ENCODE measurements around the gene EPN3. TPM values are rescaled to one million over a fixed set of nuclear protein-coding genes. Genes with fewer than 3 reads are reported as not detected.

The EPN3 gene
- polyA plus RNA-seq, 1 of the 3 experiments (the other 2 are of a cell fraction), result 0.05 TPM

DNA sequence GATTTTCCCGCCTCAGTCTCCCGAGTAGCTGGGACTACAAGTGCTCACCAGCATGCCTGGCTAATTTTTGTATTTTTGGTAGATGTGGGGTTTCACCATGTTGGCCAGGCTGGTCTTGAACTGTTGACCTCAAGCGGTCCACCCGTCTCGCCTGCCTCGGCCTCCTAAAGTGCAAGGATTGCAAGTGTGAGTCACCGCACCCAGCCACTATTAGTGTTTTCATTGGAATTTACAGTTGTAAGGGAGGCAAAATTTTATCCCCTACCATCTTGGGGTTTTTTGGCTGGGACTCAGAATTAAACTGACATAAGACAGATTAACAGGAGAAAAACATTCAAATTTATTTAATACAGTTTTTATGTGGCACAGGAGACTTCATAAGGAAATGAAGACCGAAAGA, 36.6 kb upstream of the EPN3 start:
- Histone ChIP-seq H2AFZ (ENCODE audit: low read depth) (no peak overlapping the region), H3K4me3 (ENCODE audit: low read depth in 2 of 2, low read length in 1 of 2) (no peak overlapping the region), H3K4me1 (ENCODE audit: control insufficient read depth in 1 of 2, insufficient read depth in 2 of 2, low read depth in 1 of 2, low read length in 1 of 2) (no peaks in the 10 kb centered on the region), H3K27me3 (ENCODE audit: insufficient read depth) (no peaks in the 10 kb centered on the region), H3K9me3 (no peaks in the 10 kb centered on the region), H3K27ac (ENCODE audit: low read depth in 2 of 2, low read length in 1 of 2) (no peak overlapping the region), H3K4me2 (no peak overlapping the region), H4K20me1 (ENCODE audit: insufficient read depth) (no peaks in the 10 kb centered on the region), H3K36me3 (replicated peaks in 1 of 2; ENCODE audit: control insufficient read depth in 1 of 2, insufficient read depth in 2 of 2, low read length in 1 of 2) (no peaks in the 10 kb centered on the region), H3K79me2 (ENCODE audit: insufficient read depth) (no peaks in the 10 kb centered on the region), H3F3A (replicated peaks; ENCODE audit: insufficient read depth) (peaks cover 10% of the 10 kb centered on the region), H3K9me2 (no peaks in the 10 kb centered on the region), H3K9ac (no peak overlapping the region)
- 84% methylated on average over 8 of the region's 8 CpGs for WGBS (ENCODE audit: low lambda C conversion rate)
- ChIA-PET POLR2A (interaction anchor here (0.6 kb wide), 1 partner anchor 9 kb away, joined by 3 read pairs; no protein-coding TSS in a partner anchor), CTCF (interaction anchor here (1.0 to 13.3 kb wide), 7 partner anchors 9 to 134 kb away, joined by 3 to 183 read pairs (median 3); no protein-coding TSS in a partner anchor)
- no peak for DNase-seq
- TF ChIP-seq YY1 (IDR thresholded peaks at IDR 0.05; ENCODE audit: low read depth), result no peak
- TF ChIP-seq, protein P1, sequence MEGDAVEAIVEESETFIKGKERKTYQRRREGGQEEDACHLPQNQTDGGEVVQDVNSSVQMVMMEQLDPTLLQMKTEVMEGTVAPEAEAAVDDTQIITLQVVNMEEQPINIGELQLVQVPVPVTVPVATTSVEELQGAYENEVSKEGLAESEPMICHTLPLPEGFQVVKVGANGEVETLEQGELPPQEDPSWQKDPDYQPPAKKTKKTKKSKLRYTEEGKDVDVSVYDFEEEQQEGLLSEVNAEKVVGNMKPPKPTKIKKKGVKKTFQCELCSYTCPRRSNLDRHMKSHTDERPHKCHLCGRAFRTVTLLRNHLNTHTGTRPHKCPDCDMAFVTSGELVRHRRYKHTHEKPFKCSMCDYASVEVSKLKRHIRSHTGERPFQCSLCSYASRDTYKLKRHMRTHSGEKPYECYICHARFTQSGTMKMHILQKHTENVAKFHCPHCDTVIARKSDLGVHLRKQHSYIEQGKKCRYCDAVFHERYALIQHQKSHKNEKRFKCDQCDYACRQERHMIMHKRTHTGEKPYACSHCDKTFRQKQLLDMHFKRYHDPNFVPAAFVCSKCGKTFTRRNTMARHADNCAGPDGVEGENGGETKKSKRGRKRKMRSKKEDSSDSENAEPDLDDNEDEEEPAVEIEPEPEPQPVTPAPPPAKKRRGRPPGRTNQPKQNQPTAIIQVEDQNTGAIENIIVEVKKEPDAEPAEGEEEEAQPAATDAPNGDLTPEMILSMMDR (IDR thresholded peaks at IDR 0.05), result no peak
- TF ChIP-seq RXRA (IDR thresholded peaks at IDR 0.05; ENCODE audit: borderline replicate concordance, low read depth), result peak; percentile 39; the same call in 1 of the 2 replicates
- TF ChIP-seq, protein P2, sequence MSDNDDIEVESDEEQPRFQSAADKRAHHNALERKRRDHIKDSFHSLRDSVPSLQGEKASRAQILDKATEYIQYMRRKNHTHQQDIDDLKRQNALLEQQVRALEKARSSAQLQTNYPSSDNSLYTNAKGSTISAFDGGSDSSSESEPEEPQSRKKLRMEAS (IDR thresholded peaks at IDR 0.05; ENCODE audit: low read depth), result no peak
- TF ChIP-seq, protein P3, sequence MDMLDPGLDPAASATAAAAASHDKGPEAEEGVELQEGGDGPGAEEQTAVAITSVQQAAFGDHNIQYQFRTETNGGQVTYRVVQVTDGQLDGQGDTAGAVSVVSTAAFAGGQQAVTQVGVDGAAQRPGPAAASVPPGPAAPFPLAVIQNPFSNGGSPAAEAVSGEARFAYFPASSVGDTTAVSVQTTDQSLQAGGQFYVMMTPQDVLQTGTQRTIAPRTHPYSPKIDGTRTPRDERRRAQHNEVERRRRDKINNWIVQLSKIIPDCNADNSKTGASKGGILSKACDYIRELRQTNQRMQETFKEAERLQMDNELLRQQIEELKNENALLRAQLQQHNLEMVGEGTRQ (IDR thresholded peaks at IDR 0.05; ENCODE audit: borderline replicate concordance, low read depth, low read length), result no peak
- TF ChIP-seq EP300 (IDR thresholded peaks at IDR 0.05; ENCODE audit: borderline replicate concordance in 1 of 2, low read depth in 1 of 2, low read length in 1 of 2), result no peak
- TF ChIP-seq CHD2 (IDR thresholded peaks at IDR 0.05; ENCODE audit: low read length, partially characterized antibody), result no peak
- TF ChIP-seq TCF12 (IDR thresholded peaks at IDR 0.05), result 0 out of 2 replicates have a peak, but pooled peaks have one; percentile 3
- TF ChIP-seq FOSL2 (IDR thresholded peaks at IDR 0.05; ENCODE audit: borderline replicate concordance, low read depth), result peak; percentile 59; the same call in 1 of the 2 replicates

DNA sequence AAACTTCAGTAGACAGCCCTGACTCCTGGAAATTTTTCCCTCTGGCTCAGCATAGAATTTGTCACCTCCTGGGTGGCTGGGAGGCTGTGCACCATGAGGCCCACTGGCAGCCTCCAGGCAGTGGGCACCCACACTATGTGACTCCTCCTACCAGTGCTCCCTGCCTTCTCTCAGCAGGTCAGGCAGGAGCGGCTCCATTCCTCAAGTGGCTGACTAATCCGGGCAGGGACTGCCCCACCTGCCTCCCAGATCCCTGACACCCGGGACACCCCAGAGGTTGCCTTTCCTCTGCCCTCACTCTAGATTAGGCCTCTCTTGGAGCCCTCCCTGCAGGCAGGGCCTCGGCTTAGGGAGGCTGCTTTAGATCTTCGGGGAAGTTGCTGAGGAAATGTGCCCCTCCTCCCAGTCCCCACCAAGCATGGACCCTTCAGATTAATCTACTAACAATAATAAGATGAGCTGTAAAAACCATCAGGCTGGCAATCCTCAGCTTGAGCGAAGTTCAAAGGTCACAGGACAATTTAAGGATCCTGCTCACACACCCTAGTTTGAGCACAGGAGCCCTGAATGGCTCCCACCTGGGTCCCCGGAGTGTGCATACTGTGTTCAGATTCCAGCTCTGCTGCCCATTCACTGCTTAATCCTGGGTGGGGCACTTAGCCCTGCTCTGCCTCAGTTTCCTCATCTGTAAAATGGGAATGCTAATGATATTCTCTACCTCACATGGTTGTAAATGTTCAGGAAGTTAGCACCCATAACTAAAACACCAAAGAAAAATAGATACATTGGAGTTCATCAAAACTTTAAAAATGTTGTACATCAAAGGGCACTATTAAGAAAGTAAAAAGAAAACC, 34.3 kb upstream of the EPN3 start:
- 70% methylated on average over 7 of the region's 7 CpGs for WGBS (ENCODE audit: low lambda C conversion rate)
- ChIA-PET CTCF (interaction anchor here (1.0 to 13.3 kb wide), 7 partner anchors 9 to 197 kb away, joined by 3 to 183 read pairs (median 4); partner anchors contain the start of genes LRRC59, RSAD1 and SPATA20), POLR2A (no interaction called here)
- Histone ChIP-seq H3K4me2 (no peak overlapping the region), H3K4me1 (ENCODE audit: control insufficient read depth in 1 of 2, insufficient read depth in 2 of 2, low read depth in 1 of 2, low read length in 1 of 2) (no peaks in the 10 kb centered on the region), H3K79me2 (ENCODE audit: insufficient read depth) (no peaks in the 10 kb centered on the region), H2AFZ (ENCODE audit: low read depth) (no peak overlapping the region), H3K27me3 (ENCODE audit: insufficient read depth) (no peaks in the 10 kb centered on the region), H3K9me3 (no peaks in the 10 kb centered on the region), H3K9me2 (no peaks in the 10 kb centered on the region), H3K27ac (ENCODE audit: low read depth in 2 of 2, low read length in 1 of 2) (no peak overlapping the region), H3K9ac (no peak overlapping the region), H3K36me3 (replicated peaks in 1 of 2; ENCODE audit: control insufficient read depth in 1 of 2, insufficient read depth in 2 of 2, low read length in 1 of 2) (no peaks in the 10 kb centered on the region), H3K4me3 (ENCODE audit: low read depth in 2 of 2, low read length in 1 of 2) (no peak overlapping the region), H3F3A (replicated peaks; ENCODE audit: insufficient read depth) (peaks cover 10% of the 10 kb centered on the region), H4K20me1 (ENCODE audit: insufficient read depth) (no peaks in the 10 kb centered on the region)
- DNase-seq, result no peak
- TF ChIP-seq FOXM1 (IDR thresholded peaks at IDR 0.05; ENCODE audit: low read depth) (no peak), TAF1 (IDR thresholded peaks at IDR 0.05; ENCODE audit: borderline replicate concordance, low read depth, low read length) (no peak), RFX5 (IDR thresholded peaks at IDR 0.05; ENCODE audit: low read length) (no peak), EP300 (IDR thresholded peaks at IDR 0.05; ENCODE audit: borderline replicate concordance in 1 of 2, low read depth in 1 of 2, low read length in 1 of 2) (no peak), RXRA (IDR thresholded peaks at IDR 0.05; ENCODE audit: borderline replicate concordance, low read depth) (no peak), ELF1 (IDR thresholded peaks at IDR 0.05) (no peak), JUND (IDR thresholded peaks at IDR 0.05) (no peak)
- TF ChIP-seq, protein P3 (IDR thresholded peaks at IDR 0.05; ENCODE audit: borderline replicate concordance, low read depth, low read length), result no peak
- TF ChIP-seq, protein P4, sequence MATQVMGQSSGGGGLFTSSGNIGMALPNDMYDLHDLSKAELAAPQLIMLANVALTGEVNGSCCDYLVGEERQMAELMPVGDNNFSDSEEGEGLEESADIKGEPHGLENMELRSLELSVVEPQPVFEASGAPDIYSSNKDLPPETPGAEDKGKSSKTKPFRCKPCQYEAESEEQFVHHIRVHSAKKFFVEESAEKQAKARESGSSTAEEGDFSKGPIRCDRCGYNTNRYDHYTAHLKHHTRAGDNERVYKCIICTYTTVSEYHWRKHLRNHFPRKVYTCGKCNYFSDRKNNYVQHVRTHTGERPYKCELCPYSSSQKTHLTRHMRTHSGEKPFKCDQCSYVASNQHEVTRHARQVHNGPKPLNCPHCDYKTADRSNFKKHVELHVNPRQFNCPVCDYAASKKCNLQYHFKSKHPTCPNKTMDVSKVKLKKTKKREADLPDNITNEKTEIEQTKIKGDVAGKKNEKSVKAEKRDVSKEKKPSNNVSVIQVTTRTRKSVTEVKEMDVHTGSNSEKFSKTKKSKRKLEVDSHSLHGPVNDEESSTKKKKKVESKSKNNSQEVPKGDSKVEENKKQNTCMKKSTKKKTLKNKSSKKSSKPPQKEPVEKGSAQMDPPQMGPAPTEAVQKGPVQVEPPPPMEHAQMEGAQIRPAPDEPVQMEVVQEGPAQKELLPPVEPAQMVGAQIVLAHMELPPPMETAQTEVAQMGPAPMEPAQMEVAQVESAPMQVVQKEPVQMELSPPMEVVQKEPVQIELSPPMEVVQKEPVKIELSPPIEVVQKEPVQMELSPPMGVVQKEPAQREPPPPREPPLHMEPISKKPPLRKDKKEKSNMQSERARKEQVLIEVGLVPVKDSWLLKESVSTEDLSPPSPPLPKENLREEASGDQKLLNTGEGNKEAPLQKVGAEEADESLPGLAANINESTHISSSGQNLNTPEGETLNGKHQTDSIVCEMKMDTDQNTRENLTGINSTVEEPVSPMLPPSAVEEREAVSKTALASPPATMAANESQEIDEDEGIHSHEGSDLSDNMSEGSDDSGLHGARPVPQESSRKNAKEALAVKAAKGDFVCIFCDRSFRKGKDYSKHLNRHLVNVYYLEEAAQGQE (IDR thresholded peaks at IDR 0.05; ENCODE audit: low read depth, low read length), result no peak
- TF ChIP-seq, protein P5, sequence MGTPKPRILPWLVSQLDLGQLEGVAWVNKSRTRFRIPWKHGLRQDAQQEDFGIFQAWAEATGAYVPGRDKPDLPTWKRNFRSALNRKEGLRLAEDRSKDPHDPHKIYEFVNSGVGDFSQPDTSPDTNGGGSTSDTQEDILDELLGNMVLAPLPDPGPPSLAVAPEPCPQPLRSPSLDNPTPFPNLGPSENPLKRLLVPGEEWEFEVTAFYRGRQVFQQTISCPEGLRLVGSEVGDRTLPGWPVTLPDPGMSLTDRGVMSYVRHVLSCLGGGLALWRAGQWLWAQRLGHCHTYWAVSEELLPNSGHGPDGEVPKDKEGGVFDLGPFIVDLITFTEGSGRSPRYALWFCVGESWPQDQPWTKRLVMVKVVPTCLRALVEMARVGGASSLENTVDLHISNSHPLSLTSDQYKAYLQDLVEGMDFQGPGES (IDR thresholded peaks at IDR 0.05; ENCODE audit: low read depth, low read length), result no peak
